SK-N-SH (cell line): ENCODE data around the gene SIRPB1.

Experiments
- PBX3 ChIP-seq: IDR thresholded peaks from 2 replicates; pipeline ENCODE4; 2012
- RXRA ChIP-seq: IDR thresholded peaks from 2 replicates; pipeline ENCODE4 v1.4.0; 2012; ENCODE audit warnings: low read depth, mild to moderate bottlenecking, borderline replicate concordance
- SMC3 ChIP-seq: IDR thresholded peaks from 2 replicates; pipeline ENCODE4 v1.6.1; 2012; ENCODE audit warnings: low read depth, low read length, improper control_type of control experiment
- TF ChIP-seq, protein P1 (sequence below): fragments of 200-600 bp; sonication (generic); IDR thresholded peaks from 2 replicates; pipeline ENCODE4 v1.6.1; 2017; ENCODE audit warnings: antibody characterized with exemption, mild to moderate bottlenecking, moderate library complexity
- TF ChIP-seq, protein P2 (sequence below): IDR thresholded peaks from 2 replicates; pipeline ENCODE4 v1.4.0; 2012; ENCODE audit warnings: low read depth
- TF ChIP-seq, protein P3 (sequence below): fragments of 150-350 bp; IDR thresholded peaks from 2 replicates; pipeline ENCODE4 v1.6.1; 2017; ENCODE audit warnings: antibody characterized with exemption, low read length, low read depth, borderline replicate concordance
- TF ChIP-seq, protein P4 (sequence below): IDR thresholded peaks from 2 replicates; pipeline ENCODE4 v1.6.1; 2012; ENCODE audit warnings: mild to moderate bottlenecking, low read depth, low read length, moderate library complexity

DNA sequence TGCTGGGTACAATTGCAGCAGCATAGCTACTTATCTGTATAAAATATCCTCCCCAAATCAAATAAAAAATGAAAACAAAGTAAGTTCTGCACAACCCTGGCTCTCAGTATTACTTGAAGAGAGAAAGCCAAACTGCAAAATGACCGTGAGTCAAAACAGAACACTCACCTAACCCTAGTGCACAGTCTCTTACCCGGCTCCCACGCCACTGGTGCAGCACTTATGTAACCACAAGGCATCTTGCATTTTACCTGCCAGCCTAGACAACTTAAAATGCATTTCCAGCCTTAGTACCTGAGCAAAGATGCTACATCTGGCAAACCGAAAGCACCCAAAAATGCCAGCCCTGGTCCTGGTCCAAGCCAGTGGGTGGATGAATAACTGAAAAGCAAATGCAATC is 12.4 kb upstream of the SIRPB1 start:
- TF ChIP-seq, protein P1, sequence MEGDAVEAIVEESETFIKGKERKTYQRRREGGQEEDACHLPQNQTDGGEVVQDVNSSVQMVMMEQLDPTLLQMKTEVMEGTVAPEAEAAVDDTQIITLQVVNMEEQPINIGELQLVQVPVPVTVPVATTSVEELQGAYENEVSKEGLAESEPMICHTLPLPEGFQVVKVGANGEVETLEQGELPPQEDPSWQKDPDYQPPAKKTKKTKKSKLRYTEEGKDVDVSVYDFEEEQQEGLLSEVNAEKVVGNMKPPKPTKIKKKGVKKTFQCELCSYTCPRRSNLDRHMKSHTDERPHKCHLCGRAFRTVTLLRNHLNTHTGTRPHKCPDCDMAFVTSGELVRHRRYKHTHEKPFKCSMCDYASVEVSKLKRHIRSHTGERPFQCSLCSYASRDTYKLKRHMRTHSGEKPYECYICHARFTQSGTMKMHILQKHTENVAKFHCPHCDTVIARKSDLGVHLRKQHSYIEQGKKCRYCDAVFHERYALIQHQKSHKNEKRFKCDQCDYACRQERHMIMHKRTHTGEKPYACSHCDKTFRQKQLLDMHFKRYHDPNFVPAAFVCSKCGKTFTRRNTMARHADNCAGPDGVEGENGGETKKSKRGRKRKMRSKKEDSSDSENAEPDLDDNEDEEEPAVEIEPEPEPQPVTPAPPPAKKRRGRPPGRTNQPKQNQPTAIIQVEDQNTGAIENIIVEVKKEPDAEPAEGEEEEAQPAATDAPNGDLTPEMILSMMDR, result no peak
- TF ChIP-seq RXRA (no peak), SMC3 (no peak), PBX3 (no peak)
- TF ChIP-seq, protein P2, sequence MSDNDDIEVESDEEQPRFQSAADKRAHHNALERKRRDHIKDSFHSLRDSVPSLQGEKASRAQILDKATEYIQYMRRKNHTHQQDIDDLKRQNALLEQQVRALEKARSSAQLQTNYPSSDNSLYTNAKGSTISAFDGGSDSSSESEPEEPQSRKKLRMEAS, result no peak
- TF ChIP-seq, protein P3, sequence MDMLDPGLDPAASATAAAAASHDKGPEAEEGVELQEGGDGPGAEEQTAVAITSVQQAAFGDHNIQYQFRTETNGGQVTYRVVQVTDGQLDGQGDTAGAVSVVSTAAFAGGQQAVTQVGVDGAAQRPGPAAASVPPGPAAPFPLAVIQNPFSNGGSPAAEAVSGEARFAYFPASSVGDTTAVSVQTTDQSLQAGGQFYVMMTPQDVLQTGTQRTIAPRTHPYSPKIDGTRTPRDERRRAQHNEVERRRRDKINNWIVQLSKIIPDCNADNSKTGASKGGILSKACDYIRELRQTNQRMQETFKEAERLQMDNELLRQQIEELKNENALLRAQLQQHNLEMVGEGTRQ, result no peak
- TF ChIP-seq, protein P4, sequence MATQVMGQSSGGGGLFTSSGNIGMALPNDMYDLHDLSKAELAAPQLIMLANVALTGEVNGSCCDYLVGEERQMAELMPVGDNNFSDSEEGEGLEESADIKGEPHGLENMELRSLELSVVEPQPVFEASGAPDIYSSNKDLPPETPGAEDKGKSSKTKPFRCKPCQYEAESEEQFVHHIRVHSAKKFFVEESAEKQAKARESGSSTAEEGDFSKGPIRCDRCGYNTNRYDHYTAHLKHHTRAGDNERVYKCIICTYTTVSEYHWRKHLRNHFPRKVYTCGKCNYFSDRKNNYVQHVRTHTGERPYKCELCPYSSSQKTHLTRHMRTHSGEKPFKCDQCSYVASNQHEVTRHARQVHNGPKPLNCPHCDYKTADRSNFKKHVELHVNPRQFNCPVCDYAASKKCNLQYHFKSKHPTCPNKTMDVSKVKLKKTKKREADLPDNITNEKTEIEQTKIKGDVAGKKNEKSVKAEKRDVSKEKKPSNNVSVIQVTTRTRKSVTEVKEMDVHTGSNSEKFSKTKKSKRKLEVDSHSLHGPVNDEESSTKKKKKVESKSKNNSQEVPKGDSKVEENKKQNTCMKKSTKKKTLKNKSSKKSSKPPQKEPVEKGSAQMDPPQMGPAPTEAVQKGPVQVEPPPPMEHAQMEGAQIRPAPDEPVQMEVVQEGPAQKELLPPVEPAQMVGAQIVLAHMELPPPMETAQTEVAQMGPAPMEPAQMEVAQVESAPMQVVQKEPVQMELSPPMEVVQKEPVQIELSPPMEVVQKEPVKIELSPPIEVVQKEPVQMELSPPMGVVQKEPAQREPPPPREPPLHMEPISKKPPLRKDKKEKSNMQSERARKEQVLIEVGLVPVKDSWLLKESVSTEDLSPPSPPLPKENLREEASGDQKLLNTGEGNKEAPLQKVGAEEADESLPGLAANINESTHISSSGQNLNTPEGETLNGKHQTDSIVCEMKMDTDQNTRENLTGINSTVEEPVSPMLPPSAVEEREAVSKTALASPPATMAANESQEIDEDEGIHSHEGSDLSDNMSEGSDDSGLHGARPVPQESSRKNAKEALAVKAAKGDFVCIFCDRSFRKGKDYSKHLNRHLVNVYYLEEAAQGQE, result no peak
